NT2/D1 (cell line): Measurements from ENCODE around the gene C12orf75.

ENCODE experiments used
- SUZ12 ChIP-seq: IDR thresholded peaks from 2 replicates; pipeline ENCODE4 v1.6.1; 2011; ENCODE audit not compliant: insufficient read length, insufficient read depth; ENCODE audit errors: extremely low read depth
- YY1 ChIP-seq: IDR thresholded peaks from 2 replicates; pipeline ENCODE4 v1.6.1; 2011; ENCODE audit not compliant: insufficient read length, insufficient read depth
- ZNF274 ChIP-seq: IDR thresholded peaks from 2 replicates; pipeline ENCODE4 v1.6.1; 2011; ENCODE audit warnings: mild to moderate bottlenecking, low read depth, low read length

- no peak for TF ChIP-seq YY1
- TF ChIP-seq ZNF274: no peak
- TF ChIP-seq SUZ12: no peak
Observed at GRCh38 chr12:105359856-105360255, 29.4 kb downstream of the C12orf75 start.
